ENCODE results near the gene RNASE8. TPM values are rescaled to one million over a fixed set of nuclear protein-coding genes. Genes with fewer than 3 reads are reported as not detected.

The RNASE8 gene
- total RNA-seq, 2 experiments from 2014 or later, result not detected

DNA sequence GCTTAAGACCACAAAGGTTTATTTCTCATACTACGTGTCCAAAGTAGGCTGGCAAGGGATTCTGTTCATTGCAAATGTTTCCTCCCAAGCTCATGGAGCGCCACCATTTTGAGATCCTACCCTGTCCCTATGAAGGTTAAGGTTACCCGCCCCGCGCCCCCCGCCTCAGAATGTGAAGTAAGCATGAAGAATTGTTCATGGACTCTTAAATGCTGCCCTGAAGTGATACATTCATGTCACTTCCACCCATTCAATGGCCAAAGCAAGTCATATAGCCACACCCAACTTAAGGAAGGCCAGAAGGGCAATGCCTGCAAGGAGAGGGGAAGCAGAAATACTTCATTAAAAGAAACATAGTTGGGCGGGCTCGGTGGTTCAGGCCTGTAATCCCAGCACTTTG is 47.5 kb downstream of the RNASE8 start:
- Mint-ChIP-seq H3K4me3 (no peak overlapping the region), H3K36me3 (no peaks in the 10 kb centered on the region), H3K4me1 (ENCODE audit: low read depth) (peaks cover 44% of the 10 kb centered on the region), H3K27ac (no peak overlapping the region), H3K27me3 (no peaks in the 10 kb centered on the region), H3K9me3 (no peaks in the 10 kb centered on the region)
- ChIA-PET CTCF (interaction anchor here (0.6 to 12.5 kb wide), 21 partner anchors 11 to 1661 kb away, joined by 3 to 334 read pairs (median 4); partner anchors contain the start of gene ARHGEF40), POLR2A (interaction anchor here (1.0 to 2.6 kb wide), 5 partner anchors 13 to 134 kb away, joined by 3 to 13 read pairs (median 5); partner anchors contain the start of gene NDRG2)
- DNase-seq, result no peak
- intact Hi-C loops (cut with micrococcal nuclease), result loop anchor here (10.0 kb wide), 1 partner anchor 650 kb away; the partner anchor contains the start of genes APEX1 and OSGEP

DNA sequence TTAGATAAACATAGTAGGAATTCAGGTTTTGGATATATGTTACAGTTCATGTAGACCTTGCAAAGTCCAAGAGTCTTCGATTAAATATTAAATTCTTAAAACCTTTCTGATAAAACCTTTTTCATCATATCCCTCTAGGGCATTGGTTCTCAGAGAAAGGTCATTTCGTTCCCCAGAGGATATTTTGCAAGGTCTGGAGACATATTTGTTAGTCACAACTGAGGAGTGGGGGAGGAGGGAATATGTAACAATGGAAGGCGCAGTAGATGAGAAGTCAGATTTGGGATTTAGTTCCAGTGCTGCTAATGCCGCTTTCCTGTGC is 48.5 kb downstream of the RNASE8 start:
- Mint-ChIP-seq H3K27ac (no peak overlapping the region), H3K9me3 (no peaks in the 10 kb centered on the region), H3K4me3 (no peak overlapping the region), H3K4me1 (ENCODE audit: low read depth) (peaks cover 53% of the 10 kb centered on the region), H3K36me3 (peaks cover 1% of the 10 kb centered on the region), H3K27me3 (no peaks in the 10 kb centered on the region)
- intact Hi-C loops (cut with micrococcal nuclease), result loop anchor here (10.0 kb wide), 1 partner anchor 651 kb away; the partner anchor contains the start of genes APEX1 and OSGEP
- no peak for DNase-seq
- CTCF ChIA-PET, result interaction anchor here (1.7 to 12.5 kb wide), 7 partner anchors 12 to 136 kb away, joined by 4 to 334 read pairs (median 86); partner anchors contain the start of gene ARHGEF40
- POLR2A ChIA-PET, result no interaction called here

DNA sequence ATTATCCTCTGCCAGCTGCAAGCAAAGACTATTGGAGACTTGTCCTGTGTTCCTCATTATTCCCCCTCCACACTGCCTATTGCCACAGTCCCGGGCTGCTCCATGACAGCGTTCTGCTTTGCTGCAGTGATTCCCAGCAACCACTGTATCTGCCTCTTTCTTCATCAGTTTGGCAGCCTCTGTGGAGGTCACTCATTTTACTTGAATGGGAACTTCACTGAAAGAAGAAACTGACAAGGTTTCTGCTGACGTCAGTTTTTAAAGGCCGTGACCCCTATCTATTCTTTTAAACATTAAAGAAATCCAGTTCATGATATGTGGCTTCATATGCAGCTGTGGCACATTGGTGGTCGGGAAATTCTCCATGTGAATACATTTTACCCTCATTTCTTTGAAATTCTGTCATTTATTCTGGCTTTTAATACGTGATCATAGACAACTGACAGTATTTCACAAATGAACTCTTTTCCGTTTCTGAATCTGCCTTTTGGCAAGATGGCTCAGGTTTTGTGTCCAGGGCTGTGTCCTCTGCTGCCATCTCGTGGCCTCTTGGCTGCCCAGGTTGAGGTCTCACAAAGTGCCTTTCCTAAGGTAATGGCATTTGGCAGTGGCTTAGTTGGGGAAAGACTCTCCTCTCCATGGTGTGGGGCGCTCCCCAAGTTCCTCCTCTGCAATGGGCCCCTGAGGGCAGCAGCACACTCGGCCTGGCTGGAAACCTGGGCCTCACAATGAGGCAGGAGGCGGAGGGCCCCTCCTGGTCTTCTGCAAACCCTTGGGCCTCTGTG is 49.1 kb downstream of the RNASE8 start:
- CTCF ChIA-PET, result interaction anchor here (1.6 to 12.5 kb wide), 8 partner anchors 13 to 102 kb away, joined by 3 to 334 read pairs (median 68); partner anchors contain the start of gene ARHGEF40
- Mint-ChIP-seq H3K4me1 (ENCODE audit: low read depth) (peaks cover 49% of the 10 kb centered on the region), H3K4me3 (no peak overlapping the region), H3K9me3 (no peaks in the 10 kb centered on the region), H3K36me3 (peaks cover 1% of the 10 kb centered on the region), H3K27me3 (no peaks in the 10 kb centered on the region), H3K27ac (no peak overlapping the region)
- peak; percentile 88 for DNase-seq
- POLR2A ChIA-PET, result no interaction called here
- intact Hi-C loops (cut with micrococcal nuclease), result loop anchor here (10.0 kb wide), 1 partner anchor 652 kb away; the partner anchor contains the start of genes APEX1 and OSGEP

DNA sequence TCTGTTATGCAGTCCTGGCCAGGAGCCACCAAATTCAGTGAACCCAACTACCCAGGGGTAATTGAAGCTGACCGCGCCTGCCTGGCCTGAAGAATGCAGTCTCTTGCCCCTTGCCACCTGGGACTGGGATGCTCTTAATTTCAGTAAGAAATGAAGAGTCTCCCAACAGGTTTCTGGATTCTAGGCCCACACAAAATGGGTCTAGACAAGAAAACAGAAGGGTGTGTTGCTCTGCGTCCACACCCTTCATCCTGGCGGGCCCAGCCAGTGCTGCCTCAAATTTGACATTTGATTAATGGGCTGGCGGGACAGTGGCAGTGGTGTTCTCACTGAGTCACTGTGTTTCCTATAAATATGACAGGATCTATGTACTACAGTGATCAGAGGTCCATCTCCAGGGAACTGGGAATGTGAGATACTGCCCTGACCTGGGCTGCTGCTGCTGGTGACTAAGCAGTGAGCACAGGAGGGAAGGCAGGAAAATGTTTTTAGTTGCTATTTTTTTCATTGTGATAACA is 49.7 kb downstream of the RNASE8 start:
- ChIA-PET POLR2A (no interaction called here), CTCF (interaction anchor here (1.0 to 12.5 kb wide), 7 partner anchors 14 to 91 kb away, joined by 3 to 334 read pairs (median 51); partner anchors contain the start of gene ARHGEF40)
- DNase-seq, result no peak
- H3K36me3 Mint-ChIP-seq, result peaks cover 1% of the 10 kb centered on the region
- no peak overlapping the region for H3K4me3 Mint-ChIP-seq
- intact Hi-C loops (cut with micrococcal nuclease), result loop anchor here (10.0 kb wide), 1 partner anchor 653 kb away; the partner anchor contains the start of genes APEX1 and OSGEP
- H3K9me3 Mint-ChIP-seq, result no peaks in the 10 kb centered on the region
- H3K27ac Mint-ChIP-seq, result no peak overlapping the region
- H3K4me1 Mint-ChIP-seq (ENCODE audit: low read depth), result peaks cover 43% of the 10 kb centered on the region
- no peaks in the 10 kb centered on the region for H3K27me3 Mint-ChIP-seq

Small RNA genes within 50 kb of the gene (microRNA-seq; reads per million reads assigned to microRNA genes)
- not detected for gene MIR6717 (ENCODE audit: borderline microRNAs expressed, borderline number of aligned reads, borderline replicate concordance)

Other genes starting within 250 kb of the RNASE8 start
- not detected for gene RNASE3, start 166.4 kb upstream of the RNASE8 start, total RNA-seq
- not detected for gene RNASE2, start 102.3 kb upstream of the RNASE8 start, total RNA-seq
- gene METTL17, start 67.8 kb upstream of the RNASE8 start, total RNA-seq, result 10 to 100 TPM; 74.9 to 78.9 TPM
- under 1 TPM in 1 of 2 experiments, not detected in 1; 0.17 TPM for gene SLC39A2, start 58.5 kb upstream of the RNASE8 start, total RNA-seq
- 1 to 10 TPM; 7.7 to 9.6 TPM for gene NDRG2, start 32.8 kb upstream of the RNASE8 start, total RNA-seq
- gene TPPP2, start 27.6 kb upstream of the RNASE8 start, total RNA-seq, result not detected
- gene RNASE13, start 23.0 kb upstream of the RNASE8 start, total RNA-seq, result not detected
- gene RNASE7, start 15.5 kb upstream of the RNASE8 start, total RNA-seq, result not detected
- gene ARHGEF40, start 12.5 kb downstream of the RNASE8 start, total RNA-seq, result under 1 TPM; 0.33 to 0.44 TPM
- gene ZNF219, start 40.8 kb downstream of the RNASE8 start, total RNA-seq, result 10 to 100 TPM in 1 of 2 experiments, 1 to 10 TPM in 1; 9.9 to 10.7 TPM
- not detected for gene TMEM253, start 43.2 kb downstream of the RNASE8 start, total RNA-seq
- gene OR5AU1, start 98.2 kb downstream of the RNASE8 start, total RNA-seq, result not detected
- 1,000 to 10,000 TPM; 1,063 to 1,070 TPM for gene HNRNPC, start 211.6 kb downstream of the RNASE8 start, total RNA-seq
- gene RPGRIP1, start 222.3 kb downstream of the RNASE8 start, total RNA-seq, result under 1 TPM in 1 of 2 experiments, not detected in 1; 0.07 TPM